NCI-H510A treated with DMSO at 0.1 percent for 48 hours (cell line): ENCODE measurements around the gene LGSN.
"Not testable (repeated sequence)": the region's sequence is repeated elsewhere in the genome, so short reads cannot be mapped to it uniquely, and the experiment has no call there.

Experiments used
- DNase-seq: peaks from one replicate; lab custom pipeline; 2025; lab: John Stamatoyannopoulos, UW

The LGSN gene

GRCh38 chr6:63230511-63230910, 89.3 kb downstream of the LGSN start:
- not testable (repeated sequence) for DNase-seq

GRCh38 chr6:63230027-63230426, 89.8 kb downstream of the LGSN start:
- not testable (repeated sequence) for DNase-seq

- DNase-seq: not testable (repeated sequence)
Observed at GRCh38 chr6:63227928-63228894, 91.6 kb downstream of the LGSN start.

- DNase-seq: not testable (repeated sequence)
Observed at GRCh38 chr6:63225987-63226386, 93.8 kb downstream of the LGSN start.
